ENCODE data around the gene STAT4.

The STAT4 gene

DNA sequence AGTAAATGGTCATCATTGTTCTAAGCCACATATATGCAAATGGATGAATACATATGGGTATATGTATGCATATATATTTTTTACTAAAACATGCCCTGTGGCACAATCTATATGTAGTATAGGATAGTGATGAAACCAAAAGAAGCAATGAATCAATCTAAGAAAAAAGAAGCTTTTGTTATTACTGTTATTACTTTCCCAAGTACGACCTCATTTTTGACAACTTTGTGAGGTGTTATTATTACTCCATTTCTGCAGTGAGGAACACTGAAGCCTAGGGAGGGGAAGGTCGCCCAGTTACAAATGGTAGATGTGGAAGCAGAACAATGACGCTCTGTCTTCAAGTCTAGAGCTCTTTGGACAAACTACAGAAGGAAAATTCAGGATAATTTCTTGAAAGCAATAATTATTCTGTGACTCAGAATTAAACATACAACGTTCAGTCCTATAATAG lies 38.3 kb downstream of the STAT4 start:
- TF ChIP-seq, protein P1, sequence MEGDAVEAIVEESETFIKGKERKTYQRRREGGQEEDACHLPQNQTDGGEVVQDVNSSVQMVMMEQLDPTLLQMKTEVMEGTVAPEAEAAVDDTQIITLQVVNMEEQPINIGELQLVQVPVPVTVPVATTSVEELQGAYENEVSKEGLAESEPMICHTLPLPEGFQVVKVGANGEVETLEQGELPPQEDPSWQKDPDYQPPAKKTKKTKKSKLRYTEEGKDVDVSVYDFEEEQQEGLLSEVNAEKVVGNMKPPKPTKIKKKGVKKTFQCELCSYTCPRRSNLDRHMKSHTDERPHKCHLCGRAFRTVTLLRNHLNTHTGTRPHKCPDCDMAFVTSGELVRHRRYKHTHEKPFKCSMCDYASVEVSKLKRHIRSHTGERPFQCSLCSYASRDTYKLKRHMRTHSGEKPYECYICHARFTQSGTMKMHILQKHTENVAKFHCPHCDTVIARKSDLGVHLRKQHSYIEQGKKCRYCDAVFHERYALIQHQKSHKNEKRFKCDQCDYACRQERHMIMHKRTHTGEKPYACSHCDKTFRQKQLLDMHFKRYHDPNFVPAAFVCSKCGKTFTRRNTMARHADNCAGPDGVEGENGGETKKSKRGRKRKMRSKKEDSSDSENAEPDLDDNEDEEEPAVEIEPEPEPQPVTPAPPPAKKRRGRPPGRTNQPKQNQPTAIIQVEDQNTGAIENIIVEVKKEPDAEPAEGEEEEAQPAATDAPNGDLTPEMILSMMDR (conservative IDR thresholded peaks at IDR 0.05; ENCODE audit: low read depth), result no peak
- no peak for DNase-seq (ENCODE audit: low spot score)
- no peak overlapping the region for H3K27ac ChIP-seq
- ChIA-PET POLR2A (ENCODE audit: low non-redundant PET) (no interaction called here), CTCF (no interaction called here)

- ChIA-PET POLR2A (ENCODE audit: low non-redundant PET) (no interaction called here), CTCF (no interaction called here)
- no peak overlapping the region for H3K27ac ChIP-seq
- TF ChIP-seq, protein P1 (conservative IDR thresholded peaks at IDR 0.05; ENCODE audit: low read depth), result no peak
- no peak for DNase-seq (ENCODE audit: low spot score)
Observed at GRCh38 chr2:191109888-191110287, 40.9 kb downstream of the STAT4 start.

DNA sequence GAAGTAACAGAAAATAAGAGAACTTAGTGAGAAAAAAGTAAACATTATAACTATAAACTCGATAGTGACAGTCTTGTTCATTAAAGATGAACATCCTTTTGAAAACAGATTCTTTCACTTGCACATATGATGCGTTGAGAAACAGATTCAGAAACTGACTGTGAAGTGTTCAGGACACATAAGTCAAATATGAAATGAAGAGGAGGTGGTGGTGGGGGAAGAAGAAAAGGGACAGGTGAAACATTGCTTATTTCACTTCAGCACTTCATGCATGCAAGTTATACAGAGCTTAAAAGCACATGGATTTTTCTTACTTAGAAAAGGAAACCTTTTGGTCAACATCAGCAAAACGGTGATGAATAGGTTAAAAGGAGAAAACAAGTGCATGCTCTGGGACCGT lies 42.5 kb downstream of the STAT4 start:
- CTCF ChIA-PET, result no interaction called here
- no peak for DNase-seq (ENCODE audit: low spot score)
- H3K27ac ChIP-seq, result no peak overlapping the region
- TF ChIP-seq, protein P1 (conservative IDR thresholded peaks at IDR 0.05; ENCODE audit: low read depth), result no peak
- POLR2A ChIA-PET (ENCODE audit: low non-redundant PET), result no interaction called here

- POLR2A ChIA-PET (ENCODE audit: low non-redundant PET), result no interaction called here
- TF ChIP-seq, protein P1 (conservative IDR thresholded peaks at IDR 0.05; ENCODE audit: low read depth), result no peak
- no peak overlapping the region for H3K27ac ChIP-seq
- DNase-seq (ENCODE audit: low spot score), result peak; percentile 26
- CTCF ChIA-PET, result no interaction called here
Observed at GRCh38 chr2:191105082-191105481, 45.7 kb downstream of the STAT4 start.

DNA sequence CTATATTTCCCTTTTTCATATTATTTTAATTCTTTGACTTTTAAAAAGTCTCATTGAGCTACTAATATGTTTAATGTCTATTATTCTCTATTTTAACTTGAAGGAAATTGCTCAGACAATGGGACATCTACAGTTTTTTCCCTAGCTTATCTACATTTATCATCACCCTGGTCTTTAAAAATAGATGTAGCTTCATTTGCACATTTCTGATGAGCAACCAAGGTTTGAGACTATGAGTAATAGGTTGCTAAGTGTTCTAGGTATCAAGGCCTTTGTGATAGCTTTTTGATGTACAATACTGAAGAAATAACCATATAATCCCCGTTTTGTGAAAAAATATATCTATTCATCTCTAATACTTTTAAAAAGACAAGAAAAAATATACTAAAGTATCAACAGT lies 47.0 kb downstream of the STAT4 start:
- TF ChIP-seq, protein P1 (conservative IDR thresholded peaks at IDR 0.05; ENCODE audit: low read depth), result no peak
- H3K27ac ChIP-seq, result no peak overlapping the region
- POLR2A ChIA-PET (ENCODE audit: low non-redundant PET), result no interaction called here
- CTCF ChIA-PET, result interaction anchor here (0.7 kb wide), 1 partner anchor 9 kb away, joined by 3 read pairs; no protein-coding TSS in a partner anchor
- DNase-seq (ENCODE audit: low spot score), result no peak

GRCh38 chr2:191100216-191100615 lies 50.6 kb downstream of the STAT4 start:
- DNase-seq (ENCODE audit: low spot score), result no peak
- ChIA-PET POLR2A (ENCODE audit: low non-redundant PET) (no interaction called here), CTCF (no interaction called here)
- H3K27ac ChIP-seq, result no peak overlapping the region
- TF ChIP-seq, protein P1 (conservative IDR thresholded peaks at IDR 0.05; ENCODE audit: low read depth), result no peak

- CTCF ChIA-PET, result interaction anchor here (0.7 kb wide), 1 partner anchor 35 kb away, joined by 3 read pairs; no protein-coding TSS in a partner anchor
- TF ChIP-seq, protein P1 (conservative IDR thresholded peaks at IDR 0.05; ENCODE audit: low read depth), result no peak
- POLR2A ChIA-PET (ENCODE audit: low non-redundant PET), result no interaction called here
Observed at GRCh38 chr2:191087311-191087710, 63.5 kb downstream of the STAT4 start.

More at GRCh38 chr2:191087311-191087710, 63.5 kb downstream of the STAT4 start:
- DNase-seq (ENCODE audit: low spot score), result no peak
- H3K27ac ChIP-seq, result no peak overlapping the region
